Activated T-helper 1 cell treated with anti-CD3 and anti-CD28 coated beads, Interleukin-12 subunit alpha, Interleukin-12 subunit beta, Interleukin-2, Interleukin-4 antibody, amounts not matched to agents 30 ng/mL and 10 ng/mL and 1 ng/mL, durations not matched to agents 14 hours and 24 hours and 36 hours (primary cell): ENCODE data around the gene PSMD9. TPM values are rescaled to one million over a fixed set of nuclear protein-coding genes. Genes with fewer than 3 reads are reported as not detected.
"Not testable (repeated sequence)": the region's sequence is repeated elsewhere in the genome, so short reads cannot be mapped to it uniquely, and the experiment has no call there.

Experiments
- DNase-seq: peaks from one replicate; pipeline ENCODE4 v3.0.0; 2021; ENCODE audit warnings: low spot score
- H3K27ac Mint-ChIP-seq: one replicate; pipeline ENCODE4 v1.8.0; 2021; ENCODE audit warnings: mild to moderate bottlenecking, mixed read lengths
- H3K27me3 Mint-ChIP-seq: one replicate; pipeline ENCODE4 v1.8.0; 2022; ENCODE audit warnings: mild to moderate bottlenecking, moderate library complexity, mixed read lengths; ENCODE audit not compliant: insufficient read depth
- H3K36me3 Mint-ChIP-seq: one replicate; pipeline ENCODE4 v1.8.0; 2021; ENCODE audit warnings: low read depth, mixed read lengths
- H3K4me1 Mint-ChIP-seq: one replicate; pipeline ENCODE4 v1.8.0; 2021; ENCODE audit warnings: low read depth, mixed read lengths
- H3K4me3 Mint-ChIP-seq: one replicate; pipeline ENCODE4 v1.8.0; 2021; ENCODE audit warnings: mild to moderate bottlenecking, moderate library complexity, mixed read lengths
- H3K9me3 Mint-ChIP-seq: one replicate; pipeline ENCODE4 v1.8.0; 2021; ENCODE audit warnings: mixed read lengths
- intact Hi-C: fragments of 100-400 bp; cut with micrococcal nuclease; formaldehyde crosslinking; loops from one replicate; pipeline ENCODE4 v1.15.1; 2024
- total RNA-seq: library from RNA; stranded (reverse); gene quantifications from 2 replicates; pipeline ENCODE4 v1.2.3, GENCODE V29; 2022

PSMD9 gene
- total RNA-seq, 1 donor from 2014 or later: 67.5 TPM

GRCh38 chr12:121858662-121859572 lies 29.7 kb upstream of the PSMD9 start, which contains the start of gene HPD:
HPD (minus strand) TSS chr12:121858859; CDS start chr12:121858823, 36 bp downstream.
- Mint-ChIP-seq H3K4me1 (no peaks in the 10 kb centered on the region), H3K4me3 (no peak within 1 kb of the TSS), H3K9me3 (no peaks in the 10 kb centered on the region), H3K27me3 (no peaks in the 10 kb centered on the region), H3K27ac (no peak within 1 kb of the TSS), H3K36me3 (no peaks in the 10 kb centered on the region)
- no peak for DNase-seq
- intact Hi-C loops: no loop called here

- H3K27me3 Mint-ChIP-seq: no peaks in the 10 kb centered on the region
- no peak overlapping the region for H3K27ac Mint-ChIP-seq
- no peaks in the 10 kb centered on the region for H3K4me1 Mint-ChIP-seq
- no peaks in the 10 kb centered on the region for H3K36me3 Mint-ChIP-seq
- H3K9me3 Mint-ChIP-seq: no peaks in the 10 kb centered on the region
- intact Hi-C loops: no loop called here
- no peak for DNase-seq
- H3K4me3 Mint-ChIP-seq: no peak overlapping the region
Observed at GRCh38 chr12:121860257-121860656, 28.3 kb upstream of the PSMD9 start.

GRCh38 chr12:121860699-121861098 lies 27.9 kb upstream of the PSMD9 start:
- intact Hi-C loops, H3K4me1 Mint-ChIP-seq, H3K9me3 Mint-ChIP-seq, H3K27ac Mint-ChIP-seq, H3K27me3 Mint-ChIP-seq, H3K4me3 Mint-ChIP-seq, H3K36me3 Mint-ChIP-seq, DNase-seq: not testable (repeated sequence)

GRCh38 chr12:121861636-121862254 lies 26.8 kb upstream of the PSMD9 start:
- no peaks in the 10 kb centered on the region for H3K36me3 Mint-ChIP-seq
- no peaks in the 10 kb centered on the region for H3K4me1 Mint-ChIP-seq
- H3K4me3 Mint-ChIP-seq: no peak overlapping the region
- H3K9me3 Mint-ChIP-seq: no peaks in the 10 kb centered on the region
- intact Hi-C loops: no loop called here
- H3K27me3 Mint-ChIP-seq: peaks cover 1% of the 10 kb centered on the region
- no peak overlapping the region for H3K27ac Mint-ChIP-seq
- no peak for DNase-seq

- intact Hi-C loops: no loop called here
- Mint-ChIP-seq H3K36me3 (no peaks in the 10 kb centered on the region), H3K4me1 (no peaks in the 10 kb centered on the region), H3K27ac (no peak overlapping the region), H3K9me3 (no peaks in the 10 kb centered on the region), H3K27me3 (peaks cover 4% of the 10 kb centered on the region), H3K4me3 (no peak overlapping the region)
- no peak for DNase-seq
Observed at GRCh38 chr12:121866331-121866730, 22.3 kb upstream of the PSMD9 start.

GRCh38 chr12:121869229-121869628 lies 19.4 kb upstream of the PSMD9 start:
- H3K27ac Mint-ChIP-seq, H3K9me3 Mint-ChIP-seq, H3K4me3 Mint-ChIP-seq, H3K27me3 Mint-ChIP-seq, intact Hi-C loops, H3K36me3 Mint-ChIP-seq, H3K4me1 Mint-ChIP-seq, DNase-seq: not testable (repeated sequence)

- no peak for DNase-seq
- peaks cover 4% of the 10 kb centered on the region for H3K27me3 Mint-ChIP-seq
- no peaks in the 10 kb centered on the region for H3K36me3 Mint-ChIP-seq
- no peaks in the 10 kb centered on the region for H3K4me1 Mint-ChIP-seq
- intact Hi-C loops: no loop called here
- no peaks in the 10 kb centered on the region for H3K9me3 Mint-ChIP-seq
- no peak overlapping the region for H3K27ac Mint-ChIP-seq
- no peak overlapping the region for H3K4me3 Mint-ChIP-seq
Observed at GRCh38 chr12:121871467-121871866, 17.1 kb upstream of the PSMD9 start.

- H3K4me3 Mint-ChIP-seq: no peak overlapping the region
- intact Hi-C loops: no loop called here
- H3K4me1 Mint-ChIP-seq: no peaks in the 10 kb centered on the region
- no peak for DNase-seq
- no peaks in the 10 kb centered on the region for H3K9me3 Mint-ChIP-seq
- no peak overlapping the region for H3K27ac Mint-ChIP-seq
- peaks cover 4% of the 10 kb centered on the region for H3K27me3 Mint-ChIP-seq
- no peaks in the 10 kb centered on the region for H3K36me3 Mint-ChIP-seq
Observed at GRCh38 chr12:121872546-121873215, 15.9 kb upstream of the PSMD9 start.

GRCh38 chr12:121873216-121873569 lies 15.4 kb upstream of the PSMD9 start:
- Mint-ChIP-seq H3K4me3 (no peak overlapping the region), H3K27ac (no peak overlapping the region), H3K27me3 (peaks cover 6% of the 10 kb centered on the region), H3K36me3 (no peaks in the 10 kb centered on the region), H3K9me3 (no peaks in the 10 kb centered on the region), H3K4me1 (no peaks in the 10 kb centered on the region)
- no peak for DNase-seq
- intact Hi-C loops: no loop called here

- Mint-ChIP-seq H3K36me3 (no peaks in the 10 kb centered on the region), H3K27me3 (peaks cover 6% of the 10 kb centered on the region), H3K9me3 (no peaks in the 10 kb centered on the region), H3K4me3 (no peak overlapping the region), H3K4me1 (no peaks in the 10 kb centered on the region), H3K27ac (no peak overlapping the region)
- intact Hi-C loops: no loop called here
- DNase-seq: no peak
Observed at GRCh38 chr12:121874071-121874470, 14.5 kb upstream of the PSMD9 start.

- intact Hi-C loops: no loop called here
- no peak for DNase-seq
- Mint-ChIP-seq H3K27ac (no peak overlapping the region), H3K4me1 (no peaks in the 10 kb centered on the region), H3K36me3 (no peaks in the 10 kb centered on the region), H3K27me3 (peaks cover 6% of the 10 kb centered on the region), H3K4me3 (no peak overlapping the region), H3K9me3 (no peaks in the 10 kb centered on the region)
Observed at GRCh38 chr12:121875582-121875981, 13.0 kb upstream of the PSMD9 start.

- H3K4me1 Mint-ChIP-seq, H3K36me3 Mint-ChIP-seq, H3K27ac Mint-ChIP-seq, H3K27me3 Mint-ChIP-seq, DNase-seq, intact Hi-C loops, H3K9me3 Mint-ChIP-seq, H3K4me3 Mint-ChIP-seq: not testable (repeated sequence)
Observed at GRCh38 chr12:121876080-121876447, 12.5 kb upstream of the PSMD9 start.

GRCh38 chr12:121883315-121883660 lies 5.3 kb upstream of the PSMD9 start:
- H3K27me3 Mint-ChIP-seq: peaks cover 6% of the 10 kb centered on the region
- no peak overlapping the region for H3K27ac Mint-ChIP-seq
- intact Hi-C loops: no loop called here
- DNase-seq: no peak
- no peak overlapping the region for H3K4me3 Mint-ChIP-seq
- H3K4me1 Mint-ChIP-seq: peaks cover 9% of the 10 kb centered on the region
- H3K36me3 Mint-ChIP-seq: no peaks in the 10 kb centered on the region
- no peaks in the 10 kb centered on the region for H3K9me3 Mint-ChIP-seq
